HCT116 (cell line): ENCODE data around the gene HHAT. TPM values are rescaled to one million over a fixed set of nuclear protein-coding genes. Genes with fewer than 3 reads are reported as not detected.

Experiments
- ATAC-seq: fragments of 200-7000 bp; cut with Tn5 transposase; 2 replicates; pipeline ENCODE4 v1.9.1; 2020; ENCODE audit warnings: mild to moderate bottlenecking, moderate library complexity
- BruUV-seq: library from RNA; stranded (reverse); fragments of 400-500 nt; replicated peaks from 2 replicates; lab custom pipeline; 2021; lab: Mats Ljungman, UMichigan
- CTCF ChIA-PET: fragments of 300-600 bp; sonication (Branson Sonifier 250); formaldehyde crosslinking; loops from one replicate; lab custom pipeline; 2021; ENCODE audit warnings: antibody characterized with exemption; lab: Charles Lee
- POLR2A ChIA-PET: fragments of 300-600, 350-600 bp; sonication (Branson Sonifier 250); formaldehyde crosslinking; loops from one replicate; lab custom pipeline; 2021; ENCODE audit warnings: antibody characterized with exemption; lab: Charles Lee
- RAD21 ChIA-PET, 2 experiments: fragments of 300-600 bp; sonication (Branson Sonifier 250); formaldehyde crosslinking; loops; one replicate each; lab custom pipeline; 2023; ENCODE audit warnings: low total read pairs in 2 of 2; ENCODE audit not compliant: uncharacterized antibody in 2 of 2, unreplicated experiment in 2 of 2, low non-redundant PET in 1 of 2; lab: Charles Lee
- DNase-seq: peaks from one replicate; pipeline ENCODE4 v3.0.0-alpha.2; 2010; ENCODE audit warnings: low read depth, low spot score
- H2AFZ ChIP-seq: fragments of 200-600 bp; shearing (Covaris generic), sonication (generic); 2 replicates; pipeline ENCODE4 v1.6.1; 2017; ENCODE audit warnings: low read depth, mixed run types, mixed read lengths, antibody characterized with exemption, low read length; ENCODE audit not compliant: poor library complexity, severe bottlenecking
- H3K27ac ChIP-seq: 2 replicates; pipeline ENCODE4 v1.5.1; 2012; ENCODE audit warnings: low read depth, low read length
- H3K27me3 ChIP-seq: fragments of 200-600 bp; sonication (generic); 2 replicates; pipeline ENCODE4 v1.6.1; 2016; ENCODE audit warnings: mixed run types, low read length, mixed read lengths; ENCODE audit not compliant: insufficient read depth
- H3K36me3 ChIP-seq, 2 experiments: fragments of 200-500 bp in 1 of 2; fragments of 200-600 bp in 1 of 2; sonication (Bioruptor generic) in 1 of 2; sonication (generic) in 1 of 2; 2 replicates each; pipeline versions ENCODE4 v1.5.1 to v1.6.1; 2014 to 2016; ENCODE audit warnings: low read length in 2 of 2, inconsistent platforms in 1 of 2, mixed read lengths in 1 of 2, mixed run types in 1 of 2; ENCODE audit not compliant: insufficient read depth in 2 of 2, control insufficient read depth in 1 of 2
- H3K4me1 ChIP-seq, 2 experiments: fragments of 200-600 bp in 1 of 2; sonication (generic) in 1 of 2; 2 replicates each; pipeline versions ENCODE4 v1.5.1 to v1.6.1; 2012 to 2017; ENCODE audit warnings: low read length in 2 of 2, inconsistent platforms in 1 of 2, mild to moderate bottlenecking in 1 of 2, mixed read lengths in 1 of 2, mixed run types in 1 of 2, moderate library complexity in 1 of 2; ENCODE audit not compliant: insufficient read depth in 2 of 2, control insufficient read depth in 1 of 2
- H3K4me2 ChIP-seq: fragments of 200-600 bp; sonication (generic); 2 replicates; pipeline ENCODE4 v1.6.1; 2017; ENCODE audit warnings: mixed run types, low read length, mixed read lengths
- H3K4me3 ChIP-seq, 2 experiments: fragments of 200-600 bp in 1 of 2; sonication (generic) in 1 of 2; replicated peaks in 1 of 2; 2 replicates each; pipeline ENCODE4 v1.5.1; 2011 to 2016; ENCODE audit warnings: low read length in 2 of 2, control low read depth in 1 of 2, low read depth in 1 of 2, mild to moderate bottlenecking in 1 of 2, mixed read lengths in 1 of 2, mixed run types in 1 of 2
- H3K79me2 ChIP-seq: fragments of 200-600 bp; sonication (generic); 2 replicates; pipeline ENCODE4 v1.6.1; 2017; ENCODE audit warnings: mild to moderate bottlenecking, mixed run types, low read length, moderate library complexity, mixed read lengths; ENCODE audit not compliant: insufficient read depth
- H3K9ac ChIP-seq: fragments of 200-600 bp; sonication (generic); 2 replicates; pipeline ENCODE4 v1.6.1; 2016; ENCODE audit warnings: low read length, mixed read lengths
- H3K9me2 ChIP-seq: fragments of 200-600 bp; sonication (generic), shearing (Covaris generic); 2 replicates; pipeline ENCODE4 v1.6.1; 2017; ENCODE audit warnings: mixed run types, mild to moderate bottlenecking, moderate library complexity; ENCODE audit not compliant: insufficient read depth
- H3K9me3 ChIP-seq, 2 experiments: fragments of 200-500 bp in 1 of 2; fragments of 200-600 bp in 1 of 2; sonication (Bioruptor generic) in 1 of 2; sonication (generic) in 1 of 2; 2 replicates each; pipeline ENCODE4 v1.6.1; 2014 to 2017; ENCODE audit warnings: low read length in 2 of 2, mixed read lengths in 2 of 2, inconsistent platforms in 1 of 2, low read depth in 1 of 2, mild to moderate bottlenecking in 1 of 2, mixed run types in 1 of 2, moderate library complexity in 1 of 2; ENCODE audit not compliant: control insufficient read depth in 1 of 2, insufficient read depth in 1 of 2
- H4K20me1 ChIP-seq: fragments of 200-600 bp; sonication (generic), shearing (Covaris generic); 2 replicates; pipeline ENCODE4 v1.6.1; 2017; ENCODE audit warnings: mixed run types, mild to moderate bottlenecking, moderate library complexity; ENCODE audit not compliant: insufficient read depth
- CEBPB ChIP-seq: IDR thresholded peaks from 2 replicates; pipeline ENCODE4 v1.6.1; 2012; ENCODE audit warnings: low read depth
- EZH2phosphoT487 ChIP-seq: fragments of 200-600 bp; IDR thresholded peaks from 2 replicates; pipeline ENCODE4 v1.6.1; 2018; ENCODE audit warnings: antibody characterized with exemption, borderline replicate concordance
- JUND ChIP-seq: IDR thresholded peaks from 2 replicates; pipeline ENCODE4 v1.6.1; 2012
- POLR2A ChIP-seq: IDR thresholded peaks from 2 replicates; pipeline ENCODE4 v1.7.0; 2011; ENCODE audit warnings: borderline replicate concordance; ENCODE audit not compliant: insufficient read depth, insufficient read length; ENCODE audit errors: extremely low read depth
- RAD21 ChIP-seq: IDR thresholded peaks from 2 replicates; pipeline ENCODE4 v1.6.1; 2012; ENCODE audit warnings: low read depth, mild to moderate bottlenecking
- SIN3A ChIP-seq: IDR thresholded peaks from 2 replicates; pipeline ENCODE4 v1.6.1; 2012; ENCODE audit warnings: low read depth
- ZFX ChIP-seq: fragments of 450-650 bp; IDR thresholded peaks from 2 replicates; pipeline ENCODE4 v1.6.1; 2017
- intact Hi-C: fragments of 100-400 bp; cut with micrococcal nuclease; formaldehyde crosslinking; loops from 2 replicates; pipeline ENCODE4 v1.10.0; 2022
- total RNA-seq: library from RNA; stranded (reverse); gene quantifications from one replicate; pipeline ENCODE4 v1.2.1, GENCODE V29; 2021; ENCODE audit not compliant: unreplicated experiment
- TF ChIP-seq, protein P1 (sequence below): IDR thresholded peaks from 2 replicates; pipeline ENCODE4 v1.6.1; 2011; ENCODE audit warnings: mild to moderate bottlenecking, low read length, moderate library complexity; ENCODE audit not compliant: insufficient replicate concordance; ENCODE audit errors: extremely low read depth
- TF ChIP-seq, protein P2 (sequence below): IDR thresholded peaks from 2 replicates; pipeline ENCODE4 v1.6.1; 2012; ENCODE audit warnings: low read depth
- TF ChIP-seq, protein P3 (sequence below): IDR thresholded peaks from 2 replicates; pipeline ENCODE4 v1.6.1; 2012
- TF ChIP-seq, protein P4 (sequence below), 3 experiments: fragments of 200-600 bp in 1 of 3; sonication (generic) in 1 of 3; IDR thresholded peaks in 2 of 3; conservative IDR thresholded peaks in 1 of 3; 2 replicates each; pipeline ENCODE4 v1.5.1; 2012 to 2017; ENCODE audit warnings: low read depth in 2 of 3, low read length in 2 of 3, antibody characterized with exemption in 1 of 3, borderline replicate concordance in 1 of 3, control low read depth in 1 of 3, mild to moderate bottlenecking in 1 of 3, mixed read lengths in 1 of 3, mixed run types in 1 of 3, moderate library complexity in 1 of 3; ENCODE audit not compliant: insufficient read depth in 1 of 3

HHAT gene
- total RNA-seq, 1 experiment from 2014 or later, result 2.7 TPM

DNA sequence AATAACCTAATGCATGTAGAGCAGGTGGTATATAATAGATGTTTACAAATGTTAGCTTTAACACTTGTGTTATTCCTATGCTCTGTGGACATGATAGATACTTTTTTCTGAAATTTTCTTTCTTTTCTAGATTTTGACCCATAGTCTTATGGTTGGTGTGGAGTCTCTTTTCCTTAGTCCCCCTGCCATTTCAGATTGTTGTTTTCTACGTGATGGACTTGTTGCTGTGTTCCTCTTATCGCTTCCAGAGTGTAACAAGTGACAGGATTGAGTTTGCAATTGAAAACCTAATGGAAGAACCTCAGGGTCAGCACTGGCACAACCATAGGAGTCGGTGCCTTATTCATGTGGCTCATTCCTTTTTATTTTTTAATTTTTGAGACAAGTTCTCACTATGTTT, 136.4 kb downstream of the HHAT start:
- no peak overlapping the region for H3K9ac ChIP-seq
- H4K20me1 ChIP-seq, result no peaks in the 10 kb centered on the region
- no peak overlapping the region for H3K27ac ChIP-seq
- intact Hi-C loops, result no loop called here
- H3K4me1 ChIP-seq, result no peaks in the 10 kb centered on the region
- no peak overlapping the region for H3K4me3 ChIP-seq
- H2AFZ ChIP-seq, result no peak overlapping the region
- no peaks in the 10 kb centered on the region for H3K36me3 ChIP-seq
- no peak overlapping the region for H3K4me2 ChIP-seq
- RAD21 ChIA-PET, result no interaction called here
- CTCF ChIA-PET, result no interaction called here
- H3K9me3 ChIP-seq, result no peaks in the 10 kb centered on the region
- peaks cover 10% of the 10 kb centered on the region; the same call in 1 of the 2 replicates for H3K27me3 ChIP-seq
- ATAC-seq, result no peak
- H3K79me2 ChIP-seq, result no peaks in the 10 kb centered on the region
- TF ChIP-seq JUND (no peak), ZFX (no peak), RAD21 (no peak), EZH2phosphoT487 (no peak), CEBPB (no peak), POLR2A (no peak), SIN3A (no peak)
- TF ChIP-seq, protein P1, sequence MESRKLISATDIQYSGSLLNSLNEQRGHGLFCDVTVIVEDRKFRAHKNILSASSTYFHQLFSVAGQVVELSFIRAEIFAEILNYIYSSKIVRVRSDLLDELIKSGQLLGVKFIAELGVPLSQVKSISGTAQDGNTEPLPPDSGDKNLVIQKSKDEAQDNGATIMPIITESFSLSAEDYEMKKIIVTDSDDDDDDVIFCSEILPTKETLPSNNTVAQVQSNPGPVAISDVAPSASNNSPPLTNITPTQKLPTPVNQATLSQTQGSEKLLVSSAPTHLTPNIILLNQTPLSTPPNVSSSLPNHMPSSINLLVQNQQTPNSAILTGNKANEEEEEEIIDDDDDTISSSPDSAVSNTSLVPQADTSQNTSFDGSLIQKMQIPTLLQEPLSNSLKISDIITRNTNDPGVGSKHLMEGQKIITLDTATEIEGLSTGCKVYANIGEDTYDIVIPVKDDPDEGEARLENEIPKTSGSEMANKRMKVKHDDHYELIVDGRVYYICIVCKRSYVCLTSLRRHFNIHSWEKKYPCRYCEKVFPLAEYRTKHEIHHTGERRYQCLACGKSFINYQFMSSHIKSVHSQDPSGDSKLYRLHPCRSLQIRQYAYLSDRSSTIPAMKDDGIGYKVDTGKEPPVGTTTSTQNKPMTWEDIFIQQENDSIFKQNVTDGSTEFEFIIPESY, result no peak
- TF ChIP-seq, protein P2, sequence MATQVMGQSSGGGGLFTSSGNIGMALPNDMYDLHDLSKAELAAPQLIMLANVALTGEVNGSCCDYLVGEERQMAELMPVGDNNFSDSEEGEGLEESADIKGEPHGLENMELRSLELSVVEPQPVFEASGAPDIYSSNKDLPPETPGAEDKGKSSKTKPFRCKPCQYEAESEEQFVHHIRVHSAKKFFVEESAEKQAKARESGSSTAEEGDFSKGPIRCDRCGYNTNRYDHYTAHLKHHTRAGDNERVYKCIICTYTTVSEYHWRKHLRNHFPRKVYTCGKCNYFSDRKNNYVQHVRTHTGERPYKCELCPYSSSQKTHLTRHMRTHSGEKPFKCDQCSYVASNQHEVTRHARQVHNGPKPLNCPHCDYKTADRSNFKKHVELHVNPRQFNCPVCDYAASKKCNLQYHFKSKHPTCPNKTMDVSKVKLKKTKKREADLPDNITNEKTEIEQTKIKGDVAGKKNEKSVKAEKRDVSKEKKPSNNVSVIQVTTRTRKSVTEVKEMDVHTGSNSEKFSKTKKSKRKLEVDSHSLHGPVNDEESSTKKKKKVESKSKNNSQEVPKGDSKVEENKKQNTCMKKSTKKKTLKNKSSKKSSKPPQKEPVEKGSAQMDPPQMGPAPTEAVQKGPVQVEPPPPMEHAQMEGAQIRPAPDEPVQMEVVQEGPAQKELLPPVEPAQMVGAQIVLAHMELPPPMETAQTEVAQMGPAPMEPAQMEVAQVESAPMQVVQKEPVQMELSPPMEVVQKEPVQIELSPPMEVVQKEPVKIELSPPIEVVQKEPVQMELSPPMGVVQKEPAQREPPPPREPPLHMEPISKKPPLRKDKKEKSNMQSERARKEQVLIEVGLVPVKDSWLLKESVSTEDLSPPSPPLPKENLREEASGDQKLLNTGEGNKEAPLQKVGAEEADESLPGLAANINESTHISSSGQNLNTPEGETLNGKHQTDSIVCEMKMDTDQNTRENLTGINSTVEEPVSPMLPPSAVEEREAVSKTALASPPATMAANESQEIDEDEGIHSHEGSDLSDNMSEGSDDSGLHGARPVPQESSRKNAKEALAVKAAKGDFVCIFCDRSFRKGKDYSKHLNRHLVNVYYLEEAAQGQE, result no peak
- TF ChIP-seq, protein P3, sequence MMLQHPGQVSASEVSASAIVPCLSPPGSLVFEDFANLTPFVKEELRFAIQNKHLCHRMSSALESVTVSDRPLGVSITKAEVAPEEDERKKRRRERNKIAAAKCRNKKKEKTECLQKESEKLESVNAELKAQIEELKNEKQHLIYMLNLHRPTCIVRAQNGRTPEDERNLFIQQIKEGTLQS, result no peak
- TF ChIP-seq, protein P4, sequence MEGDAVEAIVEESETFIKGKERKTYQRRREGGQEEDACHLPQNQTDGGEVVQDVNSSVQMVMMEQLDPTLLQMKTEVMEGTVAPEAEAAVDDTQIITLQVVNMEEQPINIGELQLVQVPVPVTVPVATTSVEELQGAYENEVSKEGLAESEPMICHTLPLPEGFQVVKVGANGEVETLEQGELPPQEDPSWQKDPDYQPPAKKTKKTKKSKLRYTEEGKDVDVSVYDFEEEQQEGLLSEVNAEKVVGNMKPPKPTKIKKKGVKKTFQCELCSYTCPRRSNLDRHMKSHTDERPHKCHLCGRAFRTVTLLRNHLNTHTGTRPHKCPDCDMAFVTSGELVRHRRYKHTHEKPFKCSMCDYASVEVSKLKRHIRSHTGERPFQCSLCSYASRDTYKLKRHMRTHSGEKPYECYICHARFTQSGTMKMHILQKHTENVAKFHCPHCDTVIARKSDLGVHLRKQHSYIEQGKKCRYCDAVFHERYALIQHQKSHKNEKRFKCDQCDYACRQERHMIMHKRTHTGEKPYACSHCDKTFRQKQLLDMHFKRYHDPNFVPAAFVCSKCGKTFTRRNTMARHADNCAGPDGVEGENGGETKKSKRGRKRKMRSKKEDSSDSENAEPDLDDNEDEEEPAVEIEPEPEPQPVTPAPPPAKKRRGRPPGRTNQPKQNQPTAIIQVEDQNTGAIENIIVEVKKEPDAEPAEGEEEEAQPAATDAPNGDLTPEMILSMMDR (IDR thresholded peaks at IDR 0.05 in 2 of 3, conservative IDR thresholded peaks at IDR 0.05 in 1 of 3; ENCODE audit: borderline replicate concordance in 1 of 3, insufficient read depth in 1 of 3, low read depth in 2 of 3, low read length in 2 of 3), result no peak
- no peaks in the 10 kb centered on the region for H3K9me2 ChIP-seq
- no TSS peak for BruUV-seq
- POLR2A ChIA-PET, result no interaction called here
- DNase-seq, result no peak
